Astrocyte of the cerebellum (primary cell): Measurements from ENCODE around the gene EVA1C.
A peak's percentile ranks its signal among the peaks of the same experiment; 100 is the strongest.
"Not testable (repeated sequence)": the region's sequence is repeated elsewhere in the genome, so short reads cannot be mapped to it uniquely, and the experiment has no call there.

ENCODE experiments used
- DNase-seq: peaks from one replicate; pipeline ENCODE4 v3.0.0-alpha.2; 2011; ENCODE audit warnings: low read depth
- H3K4me3 ChIP-seq: 2 replicates; pipeline ENCODE4 v1.5.1; 2011; ENCODE audit warnings: mild to moderate bottlenecking, low read depth, low read length, moderate library complexity
- in situ Hi-C: cut with HindIII; loops from 2 replicates; pipeline ENCODE4 v1.10.0; 2017; ENCODE audit warnings: low sequenced_read_pairs
- TF ChIP-seq, protein P1 (sequence below): IDR thresholded peaks from 2 replicates; pipeline ENCODE4 v1.5.1; 2012; ENCODE audit warnings: low read length, low read depth, moderate library complexity, mild to moderate bottlenecking; ENCODE audit errors: missing control alignments

The EVA1C gene

DNA sequence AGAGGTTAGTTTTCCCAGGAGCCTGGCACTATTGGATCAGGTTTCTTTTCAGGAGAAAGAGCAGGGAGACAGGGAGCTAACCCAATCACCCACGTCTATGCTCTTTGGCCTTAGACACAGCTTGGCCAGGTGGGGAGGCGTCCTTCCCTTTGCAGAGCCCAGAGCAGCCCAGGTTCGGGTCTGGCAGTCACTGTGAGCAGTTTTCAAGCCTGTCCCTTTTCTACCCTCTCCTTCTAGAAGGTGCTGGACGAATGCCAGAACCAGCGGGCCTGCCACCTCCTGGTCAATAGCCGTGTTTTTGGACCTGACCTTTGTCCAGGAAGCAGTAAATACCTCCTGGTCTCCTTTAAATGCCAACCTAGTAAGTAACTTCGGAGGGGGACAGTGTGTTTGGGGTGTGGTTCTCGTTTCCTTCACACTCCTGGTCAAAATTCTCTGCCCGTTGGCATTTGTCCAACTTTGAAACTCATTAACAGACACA lies 44.9 kb downstream of the EVA1C start:
- TF ChIP-seq, protein P1, sequence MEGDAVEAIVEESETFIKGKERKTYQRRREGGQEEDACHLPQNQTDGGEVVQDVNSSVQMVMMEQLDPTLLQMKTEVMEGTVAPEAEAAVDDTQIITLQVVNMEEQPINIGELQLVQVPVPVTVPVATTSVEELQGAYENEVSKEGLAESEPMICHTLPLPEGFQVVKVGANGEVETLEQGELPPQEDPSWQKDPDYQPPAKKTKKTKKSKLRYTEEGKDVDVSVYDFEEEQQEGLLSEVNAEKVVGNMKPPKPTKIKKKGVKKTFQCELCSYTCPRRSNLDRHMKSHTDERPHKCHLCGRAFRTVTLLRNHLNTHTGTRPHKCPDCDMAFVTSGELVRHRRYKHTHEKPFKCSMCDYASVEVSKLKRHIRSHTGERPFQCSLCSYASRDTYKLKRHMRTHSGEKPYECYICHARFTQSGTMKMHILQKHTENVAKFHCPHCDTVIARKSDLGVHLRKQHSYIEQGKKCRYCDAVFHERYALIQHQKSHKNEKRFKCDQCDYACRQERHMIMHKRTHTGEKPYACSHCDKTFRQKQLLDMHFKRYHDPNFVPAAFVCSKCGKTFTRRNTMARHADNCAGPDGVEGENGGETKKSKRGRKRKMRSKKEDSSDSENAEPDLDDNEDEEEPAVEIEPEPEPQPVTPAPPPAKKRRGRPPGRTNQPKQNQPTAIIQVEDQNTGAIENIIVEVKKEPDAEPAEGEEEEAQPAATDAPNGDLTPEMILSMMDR, result peak; percentile 11
- H3K4me3 ChIP-seq, result no peak overlapping the region
- no peak for DNase-seq
- in situ Hi-C loops, result no loop called here

DNA sequence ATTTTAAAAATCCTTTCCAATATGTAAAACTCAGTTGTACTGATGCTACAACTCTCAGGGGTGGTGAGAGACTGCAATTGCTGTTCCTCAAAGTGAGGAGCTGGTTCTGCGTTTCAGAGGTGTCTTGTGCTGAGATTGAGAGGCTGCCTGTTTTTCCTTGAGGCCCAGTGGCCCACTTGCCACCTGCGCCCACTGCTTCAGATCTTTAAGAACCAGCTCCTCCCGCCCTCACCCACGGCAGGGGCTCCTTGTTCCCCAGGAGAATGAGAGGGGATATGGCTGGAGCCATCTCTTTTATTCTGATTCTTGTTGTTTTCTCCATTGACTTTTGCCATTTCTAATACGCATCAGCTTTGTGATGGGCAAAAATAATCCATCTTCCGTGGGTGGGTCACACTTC lies 45.5 kb downstream of the EVA1C start:
- in situ Hi-C loops, result no loop called here
- no peak for DNase-seq
- TF ChIP-seq, protein P1, result no peak
- no peak overlapping the region for H3K4me3 ChIP-seq

- in situ Hi-C loops, result no loop called here
- TF ChIP-seq, protein P1, result no peak
- no peak overlapping the region for H3K4me3 ChIP-seq
- DNase-seq, result no peak
Measured at GRCh38 chr21:32459972-32460371, 47.5 kb downstream of the EVA1C start.

DNA sequence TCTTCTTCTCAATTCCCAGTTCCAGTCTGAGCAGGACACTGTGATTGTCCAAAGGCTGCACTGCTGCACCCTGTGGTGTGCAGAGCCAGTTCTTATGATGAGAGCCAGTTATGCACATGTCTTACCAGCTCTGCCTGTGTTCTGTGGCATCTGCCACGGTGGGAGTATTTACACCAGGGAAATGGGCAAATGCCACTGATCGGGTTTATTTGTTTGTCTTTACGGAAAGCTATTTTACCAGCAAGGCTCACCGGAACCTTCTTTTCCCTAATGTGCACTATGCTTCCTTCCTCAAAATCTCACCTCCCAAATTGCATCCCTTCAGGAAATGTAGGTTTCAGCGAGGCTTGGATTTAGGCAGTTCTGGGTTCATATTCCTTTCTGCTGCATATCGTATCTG lies 49.0 kb downstream of the EVA1C start:
- no peak overlapping the region for H3K4me3 ChIP-seq
- in situ Hi-C loops, result no loop called here
- TF ChIP-seq, protein P1, result no peak
- no peak for DNase-seq

GRCh38 chr21:32462564-32462963 lies 50.1 kb downstream of the EVA1C start:
- H3K4me3 ChIP-seq, in situ Hi-C loops, DNase-seq: not testable (repeated sequence)

- in situ Hi-C loops, result no loop called here
- DNase-seq, result no peak
- TF ChIP-seq, protein P1, result no peak
- H3K4me3 ChIP-seq, result no peak overlapping the region
Measured at GRCh38 chr21:32463367-32463766, 50.9 kb downstream of the EVA1C start.

GRCh38 chr21:32463889-32464300 lies 51.4 kb downstream of the EVA1C start:
- in situ Hi-C loops, result no loop called here
- DNase-seq, result peak; percentile 94
- TF ChIP-seq, protein P1, result no peak
- no peak overlapping the region for H3K4me3 ChIP-seq
